ENCODE results near the gene KANK3. TPM values are rescaled to one million over a fixed set of nuclear protein-coding genes. Genes with fewer than 3 reads are reported as not detected.
A peak's percentile ranks its signal among the peaks of the same experiment; 100 is the strongest.
"Not testable (repeated sequence)": the region's sequence is repeated elsewhere in the genome, so short reads cannot be mapped to it uniquely, and the experiment has no call there.

Gene KANK3
- total RNA-seq, 4 donors from 2014 or later, result 7.1 to 16.0 (median 13.7) TPM

DNA sequence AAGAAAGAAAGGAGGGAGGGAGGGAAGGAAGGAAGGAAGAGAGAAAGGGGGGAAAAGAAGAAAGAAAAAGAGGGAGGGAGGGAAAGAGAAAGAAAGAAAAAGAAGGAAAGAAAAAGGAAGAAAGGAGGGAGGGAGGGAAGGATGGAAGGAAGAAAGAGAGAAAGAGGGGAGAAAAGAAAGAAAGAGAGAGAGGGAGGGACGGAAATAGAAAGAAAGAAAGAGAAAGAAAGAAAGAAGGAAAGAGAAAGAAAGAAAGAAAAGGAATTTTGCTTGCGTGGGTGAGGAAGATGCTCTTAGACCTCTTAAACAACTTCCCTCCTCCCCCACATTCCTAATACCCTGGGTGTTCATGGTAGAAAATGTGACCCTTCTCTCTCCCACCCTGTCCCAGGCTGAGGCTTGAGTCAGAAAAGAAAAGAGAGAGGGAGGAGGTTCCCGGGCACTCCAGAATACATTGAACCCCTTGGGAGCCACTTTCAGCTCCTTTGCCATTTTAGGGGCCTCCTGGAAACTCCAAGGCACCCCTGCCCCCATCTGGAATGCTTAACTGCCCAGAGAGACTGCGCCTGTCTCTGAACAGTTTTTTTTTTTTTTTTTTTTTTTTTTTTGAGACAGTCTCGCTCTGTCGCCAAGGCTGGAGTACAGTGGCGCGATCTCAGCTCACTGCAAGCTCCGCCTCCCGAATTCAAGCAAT lies 9.2 kb upstream of the KANK3 start:
- intact Hi-C loops (cut with DNase I; ENCODE audit: low total_unique reads), result loop anchor here (5.0 kb wide), 1 partner anchor 225 kb away; the partner anchor contains the start of gene MYO1F
- no peaks in the 10 kb centered on the region for H3K36me3 ChIP-seq
- ATAC-seq (no peak), DNase-seq (no peak)
- peaks cover 5 to 32% of the 10 kb centered on the region in 2 donors for H3K4me1 ChIP-seq
- peaks cover 0 to 5% (median 0%) of the 10 kb centered on the region in 3 donors for H3K9me3 ChIP-seq
- no peak for TF ChIP-seq POLR2A (IDR thresholded peaks at IDR 0.05)
- TF ChIP-seq, protein P1, sequence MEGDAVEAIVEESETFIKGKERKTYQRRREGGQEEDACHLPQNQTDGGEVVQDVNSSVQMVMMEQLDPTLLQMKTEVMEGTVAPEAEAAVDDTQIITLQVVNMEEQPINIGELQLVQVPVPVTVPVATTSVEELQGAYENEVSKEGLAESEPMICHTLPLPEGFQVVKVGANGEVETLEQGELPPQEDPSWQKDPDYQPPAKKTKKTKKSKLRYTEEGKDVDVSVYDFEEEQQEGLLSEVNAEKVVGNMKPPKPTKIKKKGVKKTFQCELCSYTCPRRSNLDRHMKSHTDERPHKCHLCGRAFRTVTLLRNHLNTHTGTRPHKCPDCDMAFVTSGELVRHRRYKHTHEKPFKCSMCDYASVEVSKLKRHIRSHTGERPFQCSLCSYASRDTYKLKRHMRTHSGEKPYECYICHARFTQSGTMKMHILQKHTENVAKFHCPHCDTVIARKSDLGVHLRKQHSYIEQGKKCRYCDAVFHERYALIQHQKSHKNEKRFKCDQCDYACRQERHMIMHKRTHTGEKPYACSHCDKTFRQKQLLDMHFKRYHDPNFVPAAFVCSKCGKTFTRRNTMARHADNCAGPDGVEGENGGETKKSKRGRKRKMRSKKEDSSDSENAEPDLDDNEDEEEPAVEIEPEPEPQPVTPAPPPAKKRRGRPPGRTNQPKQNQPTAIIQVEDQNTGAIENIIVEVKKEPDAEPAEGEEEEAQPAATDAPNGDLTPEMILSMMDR (IDR thresholded peaks at IDR 0.05 in 4 of 5, conservative IDR thresholded peaks at IDR 0.05 in 1 of 5), result no peak
- H3K27ac ChIP-seq, result no peak overlapping the region
- H3K4me3 ChIP-seq, result no peak overlapping the region
- no peaks in the 10 kb centered on the region for H3K27me3 ChIP-seq
- in situ Hi-C loops (cut with MboI; ENCODE audit: low sequenced_read_pairs in 4 of 4), result loop anchor here in 3 of 4 donors (5.0 to 10.0 kb wide), 3 partner anchors 45 to 153 kb away; partner anchors contain the start of gene PRAM1 (in 2 of the 3)

DNA sequence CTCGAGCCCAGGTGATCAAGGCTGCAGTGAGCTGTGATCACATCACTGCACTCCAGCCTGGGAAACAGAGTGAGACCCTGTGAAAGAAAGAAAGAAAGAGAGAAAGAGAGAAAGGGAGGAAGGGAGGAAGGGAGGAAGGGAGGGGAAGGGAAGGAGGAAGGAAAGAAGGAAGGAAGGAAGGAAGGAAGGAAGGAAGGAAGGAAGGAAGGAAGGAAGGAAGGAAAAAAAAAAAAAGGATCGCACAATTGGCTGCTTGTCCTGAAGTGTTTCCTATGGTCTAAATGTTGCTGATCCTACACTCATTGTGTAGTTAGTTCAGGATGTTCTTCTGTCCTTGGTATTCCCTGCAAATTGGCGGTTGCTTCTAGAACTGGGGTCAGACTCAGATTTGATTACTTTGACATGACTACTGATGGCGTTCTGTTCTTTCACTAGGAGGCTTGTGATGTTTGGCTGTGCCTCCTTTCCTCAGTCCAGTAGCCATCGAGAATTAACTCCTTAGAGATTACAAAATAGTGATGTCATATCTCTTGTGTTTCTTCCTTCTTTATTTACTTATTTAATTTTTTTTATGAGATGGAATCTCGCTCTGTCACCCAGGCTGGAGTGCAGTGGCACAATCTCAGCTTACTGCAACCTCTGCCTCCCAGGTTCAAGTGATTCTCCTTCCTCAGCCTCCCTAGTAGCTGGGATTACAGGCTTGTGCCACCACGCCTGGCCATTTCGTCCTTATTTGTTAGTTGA lies 6.7 kb upstream of the KANK3 start:
- peaks cover 5 to 27% of the 10 kb centered on the region in 2 donors for H3K4me1 ChIP-seq
- not testable (repeated sequence) for H3K36me3 ChIP-seq, H3K9me3 ChIP-seq, DNase-seq, ATAC-seq, H3K4me3 ChIP-seq, H3K27me3 ChIP-seq
- H3K27ac ChIP-seq, result peak overlapping the region in 1 of 4 donors; percentile 1
- intact Hi-C loops (cut with DNase I; ENCODE audit: low total_unique reads) (loop anchor here (5.0 kb wide), 1 partner anchor 228 kb away; the partner anchor contains the start of gene MYO1F), in situ Hi-C loops (cut with MboI; ENCODE audit: low sequenced_read_pairs in 4 of 4) (loop anchor here in 3 of 4 donors (5.0 to 10.0 kb wide), 3 partner anchors 48 to 155 kb away; partner anchors contain the start of gene PRAM1 (in 2 of the 3))

DNA sequence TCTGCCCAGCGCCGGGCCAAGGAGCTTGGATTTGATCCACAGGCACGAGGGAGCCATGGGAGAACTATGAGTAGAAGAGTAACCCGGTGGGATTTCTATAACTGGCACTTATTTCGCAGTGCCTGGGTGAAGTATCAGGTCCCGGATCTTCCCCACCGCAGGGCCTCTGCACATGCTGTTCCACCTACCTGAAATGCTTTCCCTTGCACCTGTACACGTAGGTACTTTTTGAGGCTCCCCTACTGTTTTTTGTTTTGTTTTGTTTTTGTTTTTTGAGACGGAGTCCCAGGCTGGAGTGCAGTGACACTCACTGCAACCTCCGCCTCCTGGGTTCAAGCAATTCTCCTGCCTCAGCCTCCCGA lies 402 bp upstream of the KANK3 start:
- Histone ChIP-seq H3K9me3 (no peaks in the 10 kb centered on the region), H3K27me3 (peaks cover 5 to 18% (median 17%) of the 10 kb centered on the region in 3 donors), H3K4me1 (peaks cover 3 to 20% of the 10 kb centered on the region in 2 donors), H3K36me3 (no peaks in the 10 kb centered on the region), H3K4me3 (peak overlapping the region; percentile 59 to 68 (median 64)), H3K27ac (peak overlapping the region in 3 of 4 donors; percentile 44 to 86 (median 55))
- ATAC-seq (no peak), DNase-seq (no peak)
- intact Hi-C loops (cut with DNase I; ENCODE audit: low total_unique reads) (no loop called here), in situ Hi-C loops (cut with MboI; ENCODE audit: low sequenced_read_pairs in 4 of 4) (no loop called here)
- TF ChIP-seq POLR2A (IDR thresholded peaks at IDR 0.05), result no peak

DNA sequence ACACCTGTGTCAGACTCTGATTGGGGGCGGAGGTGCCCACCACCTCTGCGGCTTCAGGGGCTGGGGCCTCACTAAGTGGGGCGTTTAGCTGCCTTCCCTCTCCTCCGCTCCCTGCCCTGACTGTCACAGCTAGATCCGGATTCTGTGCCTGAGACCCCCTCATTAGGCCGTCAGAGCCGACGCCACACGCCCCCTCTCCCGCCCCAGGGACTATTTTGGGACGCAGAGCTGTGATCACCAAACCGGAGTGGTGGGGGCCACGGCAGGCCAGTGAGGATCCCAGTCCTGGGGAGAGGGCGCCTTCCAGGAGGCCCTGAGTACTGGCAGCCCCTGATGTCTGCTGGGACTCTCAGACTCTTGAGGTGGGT lies 762 bp downstream of the KANK3 start:
- Histone ChIP-seq H3K9me3 (no peaks in the 10 kb centered on the region), H3K27ac (peak overlapping the region; percentile 79 to 90 (median 85)), H3K27me3 (peaks cover 5 to 24% (median 18%) of the 10 kb centered on the region in 3 donors), H3K36me3 (no peaks in the 10 kb centered on the region), H3K4me1 (peaks cover 3 to 9% of the 10 kb centered on the region in 2 donors), H3K4me3 (peak overlapping the region; percentile 59 to 68 (median 64))
- DNase-seq, result no peak
- intact Hi-C loops (cut with DNase I; ENCODE audit: low total_unique reads), result no loop called here
- TF ChIP-seq, protein P1 (IDR thresholded peaks at IDR 0.05 in 4 of 5, conservative IDR thresholded peaks at IDR 0.05 in 1 of 5), result no peak
- no peak for TF ChIP-seq POLR2A (IDR thresholded peaks at IDR 0.05)
- no peak for ATAC-seq
- in situ Hi-C loops (cut with MboI; ENCODE audit: low sequenced_read_pairs in 4 of 4), result no loop called here

DNA sequence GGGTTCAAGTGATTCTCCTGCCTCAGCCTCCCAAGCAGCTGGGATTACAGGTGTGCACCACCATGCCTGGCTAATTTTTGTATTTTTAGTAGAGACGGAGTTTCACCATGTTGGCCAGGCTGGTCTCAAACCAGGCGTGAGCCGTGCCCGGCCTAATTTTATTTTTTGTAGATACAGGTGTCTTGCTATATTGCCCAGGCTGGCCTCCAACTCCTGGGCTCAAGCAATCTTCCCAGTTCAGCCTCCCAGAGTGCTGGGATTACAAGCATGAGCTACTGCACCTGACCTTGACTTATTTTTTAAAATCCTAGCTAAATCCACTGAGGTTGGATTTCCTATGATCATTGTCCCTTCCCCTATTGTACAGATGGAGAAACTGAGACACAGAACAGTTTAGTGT lies 1.6 kb downstream of the KANK3 start:
- H3K4me3 ChIP-seq, result peak overlapping the region in 2 of 4 donors; percentile 59 to 67
- intact Hi-C loops (cut with DNase I; ENCODE audit: low total_unique reads); in situ Hi-C loops (cut with MboI; ENCODE audit: low sequenced_read_pairs in 4 of 4); DNase-seq; ATAC-seq; H3K36me3 ChIP-seq; H3K9me3 ChIP-seq; H3K4me1 ChIP-seq: not testable (repeated sequence)
- peak overlapping the region; percentile 79 to 90 (median 85) for H3K27ac ChIP-seq
- peaks cover 5 to 29% (median 18%) of the 10 kb centered on the region in 3 donors for H3K27me3 ChIP-seq
